ENCODE data around the gene BCAM.
"Not testable (repeated sequence)": the region's sequence is repeated elsewhere in the genome, so short reads cannot be mapped to it uniquely, and the experiment has no call there.

The BCAM gene

DNA sequence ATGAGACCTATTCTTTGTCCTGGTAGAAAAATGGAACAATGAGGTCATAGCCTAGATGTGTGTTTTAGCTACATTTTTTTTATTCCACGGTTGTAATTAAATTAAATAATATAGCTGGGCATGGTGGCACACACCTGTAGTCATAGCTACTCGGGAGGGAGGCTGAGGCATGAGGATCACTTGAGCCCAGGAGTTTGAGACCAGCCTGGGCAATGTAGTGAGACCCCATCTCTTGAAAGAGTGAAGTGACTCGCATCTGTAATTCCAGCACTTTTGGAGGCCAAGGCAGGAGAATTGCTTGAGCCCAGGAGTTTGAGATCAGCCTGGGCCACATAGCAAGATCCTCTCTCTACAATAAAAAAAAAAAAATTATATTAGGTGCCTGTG is 43.0 kb upstream of the BCAM start:
- no peaks in the 10 kb centered on the region for H3K27me3 ChIP-seq (ENCODE audit: low read length)
- no peaks in the 10 kb centered on the region for H3K9me2 ChIP-seq (replicated peaks; ENCODE audit: insufficient read depth, low read length)
- no peak overlapping the region for H3K4me2 ChIP-seq (ENCODE audit: low read depth, low read length, poor library complexity, severe bottlenecking)
- H2AFZ ChIP-seq (ENCODE audit: low read depth, low read length, severe bottlenecking) = no peak overlapping the region
- no peak overlapping the region for H3K27ac ChIP-seq (ENCODE audit: low read depth, low read length)
- H3F3A ChIP-seq (ENCODE audit: insufficient read depth) = 0 out of 2 replicates have a peak, but pooled peaks cover 14% of the 10 kb centered on the region
- no peaks in the 10 kb centered on the region for H4K20me1 ChIP-seq (ENCODE audit: low read depth, low read length)
- H3K36me3 ChIP-seq (ENCODE audit: low read length) = no peaks in the 10 kb centered on the region
- TF ChIP-seq CTCF (IDR thresholded peaks at IDR 0.05; ENCODE audit: insufficient read depth, low read length, poor library complexity, severe bottlenecking) (no peak), EZH2phosphoT487 (conservative IDR thresholded peaks at IDR 0.05; ENCODE audit: low read length) (no peak)
- no peak overlapping the region for H3K4me3 ChIP-seq (ENCODE audit: insufficient read depth, low read length, poor library complexity, severe bottlenecking)
- H3K79me2 ChIP-seq (ENCODE audit: insufficient read depth, low read length) = no peaks in the 10 kb centered on the region
- H3K9me3 ChIP-seq (ENCODE audit: insufficient read depth, low read length) = no peaks in the 10 kb centered on the region
- H3K9ac ChIP-seq (ENCODE audit: low read length) = no peak overlapping the region

GRCh38 chr19:44767295-44768180 is 41.4 kb upstream of the BCAM start:
- H3K9ac ChIP-seq (ENCODE audit: low read length) = no peak overlapping the region
- H3K27ac ChIP-seq (ENCODE audit: low read depth, low read length) = no peak overlapping the region
- no peak overlapping the region for H3K4me2 ChIP-seq (ENCODE audit: low read depth, low read length, poor library complexity, severe bottlenecking)
- 0 out of 2 replicates have a peak, but pooled peaks cover 13% of the 10 kb centered on the region for H3F3A ChIP-seq (ENCODE audit: insufficient read depth)
- H4K20me1 ChIP-seq (ENCODE audit: low read depth, low read length) = no peaks in the 10 kb centered on the region
- H3K9me3 ChIP-seq (ENCODE audit: insufficient read depth, low read length) = no peaks in the 10 kb centered on the region
- H2AFZ ChIP-seq (ENCODE audit: low read depth, low read length, severe bottlenecking) = no peak overlapping the region
- no peak overlapping the region for H3K4me3 ChIP-seq (ENCODE audit: insufficient read depth, low read length, poor library complexity, severe bottlenecking)
- no peaks in the 10 kb centered on the region for H3K27me3 ChIP-seq (ENCODE audit: low read length)
- no peaks in the 10 kb centered on the region for H3K79me2 ChIP-seq (ENCODE audit: insufficient read depth, low read length)
- no peaks in the 10 kb centered on the region for H3K36me3 ChIP-seq (ENCODE audit: low read length)
- TF ChIP-seq CTCF (IDR thresholded peaks at IDR 0.05; ENCODE audit: insufficient read depth, low read length, poor library complexity, severe bottlenecking) (no peak), EZH2phosphoT487 (conservative IDR thresholded peaks at IDR 0.05; ENCODE audit: low read length) (no peak)
- no peaks in the 10 kb centered on the region for H3K9me2 ChIP-seq (replicated peaks; ENCODE audit: insufficient read depth, low read length)

- Histone ChIP-seq H2AFZ (ENCODE audit: low read depth, low read length, severe bottlenecking) (peak overlapping the region; percentile 47), H3K9me2 (replicated peaks; ENCODE audit: insufficient read depth, low read length) (no peaks in the 10 kb centered on the region), H3K27me3 (ENCODE audit: low read length) (no peaks in the 10 kb centered on the region), H3K36me3 (ENCODE audit: low read length) (no peaks in the 10 kb centered on the region), H3K27ac (ENCODE audit: low read depth, low read length) (peak overlapping the region; percentile 52), H3K9ac (ENCODE audit: low read length) (no peak overlapping the region), H3K9me3 (ENCODE audit: insufficient read depth, low read length) (no peaks in the 10 kb centered on the region), H3K4me3 (ENCODE audit: insufficient read depth, low read length, poor library complexity, severe bottlenecking) (no peak overlapping the region), H3K4me2 (ENCODE audit: low read depth, low read length, poor library complexity, severe bottlenecking) (peak overlapping the region; percentile 50), H3F3A (ENCODE audit: insufficient read depth) (0 out of 2 replicates have a peak, but pooled peaks cover 7% of the 10 kb centered on the region), H3K79me2 (ENCODE audit: insufficient read depth, low read length) (no peaks in the 10 kb centered on the region), H4K20me1 (ENCODE audit: low read depth, low read length) (no peaks in the 10 kb centered on the region)
- peak; percentile 57 for TF ChIP-seq CTCF (IDR thresholded peaks at IDR 0.05; ENCODE audit: insufficient read depth, low read length, poor library complexity, severe bottlenecking)
- no peak for TF ChIP-seq EZH2phosphoT487 (conservative IDR thresholded peaks at IDR 0.05; ENCODE audit: low read length)
Observed at GRCh38 chr19:44770550-44771257, 38.2 kb upstream of the BCAM start.

- not testable (repeated sequence) for H4K20me1 ChIP-seq (ENCODE audit: low read depth, low read length); H3F3A ChIP-seq (ENCODE audit: insufficient read depth); H3K4me2 ChIP-seq (ENCODE audit: low read depth, low read length, poor library complexity, severe bottlenecking); H3K27ac ChIP-seq (ENCODE audit: low read depth, low read length); H3K9me2 ChIP-seq (replicated peaks; ENCODE audit: insufficient read depth, low read length); H3K9me3 ChIP-seq (ENCODE audit: insufficient read depth, low read length); H3K4me3 ChIP-seq (ENCODE audit: insufficient read depth, low read length, poor library complexity, severe bottlenecking); H2AFZ ChIP-seq (ENCODE audit: low read depth, low read length, severe bottlenecking); H3K36me3 ChIP-seq (ENCODE audit: low read length); H3K9ac ChIP-seq (ENCODE audit: low read length); H3K79me2 ChIP-seq (ENCODE audit: insufficient read depth, low read length); H3K27me3 ChIP-seq (ENCODE audit: low read length)
Observed at GRCh38 chr19:44772144-44772543, 36.8 kb upstream of the BCAM start.

Data from SU-DHL-6 (cell line).